HG03175 (cell line): Measurements from ENCODE around the gene TMEM229B.
"Not testable (repeated sequence)": the region's sequence is repeated elsewhere in the genome, so short reads cannot be mapped to it uniquely, and the experiment has no call there.

Experiments used
- ATAC-seq: cut with Tn5 transposase; IDR thresholded peaks from one replicate; pipeline ENCODE4 v1.9.1; 2021; ENCODE audit warnings: mild to moderate bottlenecking, moderate library complexity; ENCODE audit not compliant: unreplicated experiment

Gene TMEM229B

DNA sequence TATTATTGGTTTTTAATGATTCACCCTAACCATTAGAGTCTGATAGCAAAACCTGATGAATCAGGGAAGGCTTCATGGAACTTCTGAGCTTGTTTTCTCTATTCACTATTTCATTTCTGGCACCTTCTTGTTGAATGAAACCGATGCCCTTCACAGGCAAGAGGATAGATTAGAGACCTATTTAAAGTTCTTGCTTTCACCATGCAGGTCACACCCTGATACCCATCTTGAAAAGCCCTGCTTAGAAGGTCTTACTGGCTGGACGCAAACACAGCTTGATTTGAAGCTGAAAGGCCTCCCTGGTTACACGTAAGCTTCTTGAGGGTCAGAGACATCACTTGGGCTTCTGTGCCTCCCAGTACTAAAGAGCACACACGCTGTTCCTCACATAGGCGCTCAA is 29.2 kb downstream of the TMEM229B start:
- no peak for ATAC-seq

DNA sequence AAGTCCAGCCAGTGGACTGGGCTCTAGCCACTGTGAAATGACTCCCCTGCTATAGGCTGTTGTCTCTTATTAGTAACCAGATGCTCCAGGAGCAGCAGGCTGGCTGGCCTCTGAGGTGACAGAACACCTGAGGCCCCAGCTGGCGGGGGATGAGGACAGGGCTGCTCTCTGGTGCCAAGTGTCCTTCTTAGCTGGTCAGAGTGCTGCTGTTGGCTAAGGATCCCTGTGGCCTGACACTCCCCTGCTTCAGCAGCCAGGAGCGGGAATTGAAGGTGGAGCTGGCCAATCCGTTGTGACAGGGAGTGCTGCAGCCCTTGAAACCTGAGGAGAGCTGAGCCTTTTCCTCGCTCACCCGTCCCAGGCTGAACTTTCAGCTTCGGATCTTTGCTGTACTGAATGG is 30.7 kb downstream of the TMEM229B start:
- ATAC-seq = no peak

- ATAC-seq = no peak
Observed at GRCh38 chr14:67456732-67457131, 31.8 kb downstream of the TMEM229B start.

DNA sequence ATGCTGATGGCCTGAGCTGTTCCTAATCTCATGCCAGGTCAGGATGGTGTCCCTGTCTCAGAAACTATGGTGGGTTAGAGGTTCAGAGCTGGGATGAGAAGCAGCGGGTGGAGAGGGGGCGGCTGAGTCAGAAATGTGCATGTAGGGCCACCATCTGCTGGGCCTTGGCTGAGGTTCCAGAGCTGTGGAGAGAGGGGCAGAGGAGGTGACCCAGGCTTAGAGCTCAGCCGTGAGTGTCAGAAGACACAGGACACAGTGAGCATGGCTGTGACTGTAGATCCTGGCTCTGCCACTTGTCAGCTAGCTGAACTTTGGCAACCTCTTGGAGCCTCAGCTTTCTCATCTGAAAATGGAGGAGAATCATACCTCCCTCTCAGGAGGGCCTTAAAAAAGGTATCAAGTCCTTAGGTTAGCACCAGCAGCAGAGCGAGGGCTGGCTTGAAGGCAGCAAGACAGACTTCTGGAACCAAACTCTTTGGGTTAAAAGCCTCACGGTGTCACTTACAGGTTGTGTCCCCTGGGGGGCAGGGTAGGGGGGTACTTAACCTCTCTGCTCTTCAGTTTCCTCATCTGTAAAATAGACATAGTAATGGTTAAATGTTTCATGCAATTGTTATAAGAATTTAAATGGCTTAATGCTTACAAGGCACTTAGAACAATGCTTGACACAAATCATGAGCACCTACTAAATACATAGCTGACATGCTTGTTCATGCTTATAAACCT is 34.8 kb downstream of the TMEM229B start:
- no peak for ATAC-seq

- not testable (repeated sequence) for ATAC-seq
Observed at GRCh38 chr14:67451667-67452066, 36.9 kb downstream of the TMEM229B start.

- no peak for ATAC-seq
Observed at GRCh38 chr14:67449096-67449495, 39.4 kb downstream of the TMEM229B start.

GRCh38 chr14:67447033-67447381 is 41.5 kb downstream of the TMEM229B start:
- no peak for ATAC-seq

DNA sequence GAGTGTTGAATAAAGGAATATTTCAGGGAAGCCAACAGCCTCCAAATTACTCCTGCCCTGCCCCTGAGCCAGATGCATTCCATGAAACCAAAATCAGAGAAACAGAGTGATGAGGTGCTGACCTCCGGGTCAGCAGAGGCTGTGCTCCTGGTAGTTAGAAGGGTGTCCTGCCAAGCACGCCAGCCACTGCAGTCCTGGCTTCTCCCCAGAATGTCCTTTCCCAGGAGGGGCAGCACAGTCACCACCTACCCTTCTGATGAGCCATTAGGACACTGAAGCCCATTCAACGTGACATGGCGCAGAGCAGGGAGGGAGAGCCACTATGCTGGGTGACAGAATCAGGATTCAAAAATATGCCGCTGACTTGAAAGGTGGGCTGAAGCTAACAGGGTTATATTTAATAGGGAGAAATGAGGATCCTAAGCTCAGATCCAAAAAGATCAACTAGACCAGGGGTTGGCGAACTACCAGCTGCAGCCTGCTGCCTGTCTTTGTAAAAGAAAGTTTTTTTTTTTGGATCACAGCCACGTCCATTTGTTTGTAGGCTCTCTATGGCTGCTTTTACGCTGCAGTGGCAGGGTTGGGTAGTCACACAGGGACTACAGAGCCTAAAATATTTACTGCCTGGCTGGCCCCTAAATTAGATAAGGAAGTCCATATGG is 42.0 kb downstream of the TMEM229B start:
- ATAC-seq = no peak

DNA sequence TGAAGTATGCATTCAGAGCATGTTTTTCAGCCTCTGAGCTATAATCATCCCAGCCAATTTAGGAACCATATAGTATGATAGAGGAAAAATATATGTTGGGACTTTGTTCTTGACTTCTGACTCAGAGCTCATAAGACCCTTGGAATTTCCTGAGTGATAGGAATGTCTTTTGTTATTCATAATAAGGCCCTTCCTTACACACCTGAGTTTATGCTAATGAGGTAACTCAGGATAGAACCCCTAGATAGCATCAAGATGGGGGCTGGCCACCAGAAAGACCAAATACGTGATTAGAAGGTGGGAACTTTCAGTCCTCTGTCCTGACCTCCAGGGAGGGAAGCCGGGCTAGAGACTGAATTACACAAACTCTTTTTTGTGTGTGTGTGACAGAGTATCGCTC is 44.1 kb downstream of the TMEM229B start:
- no peak for ATAC-seq

DNA sequence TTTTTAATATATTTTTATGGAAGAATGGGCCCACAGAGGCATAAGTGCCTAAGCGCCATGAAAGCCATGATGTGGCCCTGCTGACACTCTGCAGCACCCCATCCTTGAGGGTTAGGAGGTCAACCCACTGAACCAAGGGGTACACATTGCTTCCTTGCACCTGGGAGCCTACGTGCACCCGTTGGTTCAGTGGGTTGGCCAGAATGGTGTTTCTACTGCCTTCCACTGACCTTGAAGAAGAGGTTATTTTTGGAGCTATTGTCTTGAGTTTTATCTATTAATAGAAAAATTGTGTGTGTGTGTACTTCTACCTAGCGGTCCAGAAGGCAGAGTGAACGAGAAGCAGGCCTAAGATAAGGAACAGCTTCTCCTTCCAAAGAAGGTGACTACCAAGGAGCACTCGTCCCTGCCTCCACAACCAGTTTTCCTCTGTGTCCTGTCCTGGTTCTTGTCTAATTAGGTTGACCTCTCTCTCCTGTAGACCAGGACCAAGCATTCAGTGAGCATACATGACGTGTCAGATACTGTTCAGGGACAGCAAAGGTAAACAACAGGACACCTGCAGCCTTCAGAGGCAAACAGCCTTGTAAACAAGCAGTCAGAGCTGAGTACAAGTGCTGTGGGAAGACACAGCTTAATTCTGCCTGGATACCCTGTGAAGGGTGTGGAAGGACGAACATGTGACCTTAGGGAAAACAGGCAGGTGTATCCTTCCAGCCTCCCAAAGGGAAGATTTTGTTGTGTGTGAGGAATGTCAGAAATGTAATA is 46.2 kb downstream of the TMEM229B start:
- no peak for ATAC-seq

- ATAC-seq = no peak
Observed at GRCh38 chr14:67441672-67442071, 46.8 kb downstream of the TMEM229B start.

- ATAC-seq = no peak
Observed at GRCh38 chr14:67441256-67441655, 47.3 kb downstream of the TMEM229B start.

DNA sequence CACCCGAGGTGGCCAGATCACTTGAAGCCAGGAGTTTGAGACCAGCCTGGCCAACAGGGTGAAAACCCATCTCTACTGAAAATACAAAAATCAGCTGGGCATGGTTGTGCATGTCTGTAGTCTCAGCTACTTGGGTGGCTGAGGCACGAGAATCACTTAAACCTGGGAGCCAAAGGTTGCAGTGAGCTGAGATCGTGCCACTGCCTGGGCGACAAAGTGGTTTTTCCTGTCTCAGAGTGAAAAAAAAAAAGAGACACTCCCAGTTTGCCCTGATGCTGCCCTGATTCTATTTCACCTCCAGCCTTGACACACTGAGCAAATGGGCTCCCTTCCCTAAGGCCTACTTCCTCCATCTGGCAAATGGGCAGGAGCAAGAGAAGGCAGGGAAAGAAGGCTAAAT is 48.0 kb downstream of the TMEM229B start:
- no peak for ATAC-seq

- ATAC-seq = no peak
Observed at GRCh38 chr14:67438969-67439368, 49.6 kb downstream of the TMEM229B start.

DNA sequence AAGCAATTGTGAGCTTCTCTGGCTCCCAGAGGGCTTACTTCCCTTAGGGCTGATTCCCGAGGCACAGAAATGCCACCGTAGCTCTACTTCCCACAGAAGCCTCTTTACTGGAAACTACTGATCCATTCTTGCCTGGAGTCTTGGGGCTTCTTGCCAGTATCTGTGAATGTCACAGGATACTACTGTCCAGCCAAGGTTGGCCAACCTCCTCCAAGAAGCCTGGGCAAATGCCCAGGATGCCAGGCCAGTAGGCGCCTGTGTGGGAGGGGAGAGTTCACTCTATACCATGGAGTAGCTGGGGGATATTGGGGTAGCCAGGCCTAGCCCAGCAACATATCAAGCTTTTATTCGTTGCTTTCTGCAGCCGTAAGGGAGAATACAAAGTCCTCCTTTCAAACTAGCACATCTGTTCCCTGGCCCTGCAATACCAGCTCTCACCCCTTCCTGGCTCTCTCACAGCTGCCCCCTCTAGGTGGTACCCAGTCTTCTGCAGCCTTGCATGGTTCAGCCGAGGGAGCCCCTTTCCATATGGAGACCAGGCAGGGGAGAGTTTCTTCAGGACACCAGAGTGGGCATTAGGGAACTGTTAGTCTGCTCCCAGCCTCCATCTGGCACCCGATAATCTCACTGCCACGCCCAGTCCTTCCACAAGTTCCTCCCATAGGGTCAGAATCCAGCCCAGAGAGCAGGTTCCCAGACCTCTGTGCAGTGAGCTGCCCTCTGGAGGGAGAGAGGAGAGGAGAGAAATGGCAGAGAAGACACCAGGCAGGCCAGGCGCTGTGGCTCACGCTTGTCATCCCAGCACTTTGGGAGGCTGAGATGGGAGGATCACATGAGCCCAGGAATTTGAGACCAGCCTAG is 52.3 kb downstream of the TMEM229B start:
- no peak for ATAC-seq

DNA sequence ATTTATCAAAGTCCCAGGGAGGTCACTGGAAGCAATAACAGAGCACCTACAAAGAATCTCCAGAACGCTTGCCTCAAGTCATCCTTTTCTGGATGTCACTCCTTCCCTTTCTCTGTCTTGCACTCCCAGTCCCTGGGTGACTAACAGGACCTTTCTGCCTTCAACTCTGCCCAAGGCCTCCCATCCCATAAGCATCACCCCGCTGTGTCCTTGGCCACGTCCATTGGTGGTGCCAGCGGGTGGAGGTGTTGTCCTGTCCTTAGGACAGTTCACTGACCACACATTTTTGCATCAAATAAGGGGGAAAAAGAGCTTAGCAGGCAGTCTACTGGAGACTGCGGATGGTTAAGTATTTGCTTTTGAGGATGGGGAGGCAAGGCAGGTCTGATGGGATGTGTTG is 52.9 kb downstream of the TMEM229B start:
- no peak for ATAC-seq

- ATAC-seq = no peak
Observed at GRCh38 chr14:67432050-67432564, 56.4 kb downstream of the TMEM229B start.

GRCh38 chr14:67429510-67430205 is 58.9 kb downstream of the TMEM229B start:
- ATAC-seq = no peak

DNA sequence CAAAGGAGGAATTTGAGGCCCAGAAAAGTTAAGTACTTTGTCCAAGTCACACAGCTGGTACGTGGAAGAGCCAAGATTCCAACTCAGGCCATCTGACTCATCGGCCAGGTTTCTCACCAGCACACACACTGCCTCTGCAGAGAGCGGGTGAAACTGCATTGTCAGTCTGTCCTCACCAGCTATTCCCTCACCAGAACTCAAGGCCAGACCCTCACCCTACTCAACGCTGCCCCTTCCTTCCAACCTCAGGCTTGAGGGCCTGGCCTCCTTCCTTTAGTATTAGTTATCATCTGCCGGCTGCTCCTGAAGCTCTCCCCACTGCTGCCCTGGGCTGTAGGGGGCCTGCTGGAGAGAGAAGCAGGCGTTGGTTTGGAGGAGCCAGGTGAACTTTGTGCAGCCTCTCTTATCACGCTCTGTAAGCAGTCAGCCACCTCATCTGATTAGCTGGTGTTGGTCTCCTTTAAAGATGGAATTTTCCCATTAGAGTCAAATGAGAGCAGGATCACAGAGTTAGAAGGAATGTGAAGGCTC is 60.0 kb downstream of the TMEM229B start:
- ATAC-seq = no peak
